GM21381 (cell line): ENCODE data around the gene FLVCR2.

Experiments used
- ATAC-seq: cut with Tn5 transposase; IDR thresholded peaks from one replicate; pipeline ENCODE4 v1.9.1; 2021; ENCODE audit warnings: mild to moderate bottlenecking, moderate library complexity; ENCODE audit not compliant: unreplicated experiment

Gene FLVCR2, protein sequence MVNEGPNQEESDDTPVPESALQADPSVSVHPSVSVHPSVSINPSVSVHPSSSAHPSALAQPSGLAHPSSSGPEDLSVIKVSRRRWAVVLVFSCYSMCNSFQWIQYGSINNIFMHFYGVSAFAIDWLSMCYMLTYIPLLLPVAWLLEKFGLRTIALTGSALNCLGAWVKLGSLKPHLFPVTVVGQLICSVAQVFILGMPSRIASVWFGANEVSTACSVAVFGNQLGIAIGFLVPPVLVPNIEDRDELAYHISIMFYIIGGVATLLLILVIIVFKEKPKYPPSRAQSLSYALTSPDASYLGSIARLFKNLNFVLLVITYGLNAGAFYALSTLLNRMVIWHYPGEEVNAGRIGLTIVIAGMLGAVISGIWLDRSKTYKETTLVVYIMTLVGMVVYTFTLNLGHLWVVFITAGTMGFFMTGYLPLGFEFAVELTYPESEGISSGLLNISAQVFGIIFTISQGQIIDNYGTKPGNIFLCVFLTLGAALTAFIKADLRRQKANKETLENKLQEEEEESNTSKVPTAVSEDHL

DNA sequence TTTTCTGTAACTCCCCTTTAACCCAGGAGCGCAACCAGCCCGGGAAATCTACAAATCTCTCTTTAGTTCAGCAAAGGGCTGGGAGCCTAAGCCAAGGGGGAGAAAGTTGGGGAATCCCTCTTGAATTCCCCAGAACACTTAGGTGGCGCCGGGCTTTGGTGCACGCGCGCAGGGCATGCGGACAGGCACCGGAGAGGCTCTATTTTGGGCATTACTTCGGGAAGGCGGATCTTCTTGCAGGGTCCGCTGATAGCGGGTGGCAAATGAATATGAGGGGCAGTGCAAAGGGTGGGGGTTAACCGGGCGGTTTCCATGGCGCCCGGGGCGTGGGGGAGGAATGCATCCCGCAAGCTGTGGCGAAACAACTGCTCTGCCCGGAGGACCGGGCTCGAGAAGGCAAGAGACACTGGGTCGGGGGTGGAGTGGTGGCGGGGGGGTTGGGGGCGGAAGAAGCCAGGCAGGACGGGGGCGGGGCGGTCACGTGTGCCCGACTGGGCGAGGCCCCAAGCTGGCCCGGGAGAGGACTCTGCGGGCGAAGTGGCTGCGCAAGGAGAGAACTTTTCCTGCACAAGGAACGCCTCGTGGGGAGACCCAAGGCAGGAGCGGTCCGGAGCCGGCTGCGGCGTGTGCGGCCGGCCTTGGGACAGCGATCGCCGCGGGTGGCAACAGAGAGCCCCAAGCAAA, at the start of gene FLVCR2:
Gene FLVCR2, plus strand, starts transcription at position 519 of the 684 bp plus-strand sequence. CDS start 353 bp downstream, outside the sequence.
- peak; percentile 41 for ATAC-seq

DNA sequence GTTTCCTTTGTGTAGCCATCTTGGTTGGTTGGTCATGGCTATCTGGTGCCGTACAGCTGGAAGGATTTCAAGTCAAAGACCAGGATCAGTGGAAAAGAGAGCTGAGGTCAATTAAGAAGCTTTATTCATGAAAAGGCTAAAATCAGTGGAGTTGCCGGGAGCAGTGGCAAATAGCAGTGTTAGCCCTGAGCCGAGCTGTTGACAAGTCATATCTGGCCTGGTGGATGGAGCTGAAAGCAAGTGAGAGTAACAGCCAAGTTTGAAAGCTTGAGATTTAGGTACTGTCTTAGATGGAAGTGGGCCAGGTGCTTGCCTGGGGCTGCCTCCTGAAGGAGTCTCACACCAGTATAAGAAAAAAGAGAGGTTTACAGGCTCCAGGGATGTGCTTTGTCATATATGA, 47.2 kb upstream of the FLVCR2 start:
- no peak for ATAC-seq

DNA sequence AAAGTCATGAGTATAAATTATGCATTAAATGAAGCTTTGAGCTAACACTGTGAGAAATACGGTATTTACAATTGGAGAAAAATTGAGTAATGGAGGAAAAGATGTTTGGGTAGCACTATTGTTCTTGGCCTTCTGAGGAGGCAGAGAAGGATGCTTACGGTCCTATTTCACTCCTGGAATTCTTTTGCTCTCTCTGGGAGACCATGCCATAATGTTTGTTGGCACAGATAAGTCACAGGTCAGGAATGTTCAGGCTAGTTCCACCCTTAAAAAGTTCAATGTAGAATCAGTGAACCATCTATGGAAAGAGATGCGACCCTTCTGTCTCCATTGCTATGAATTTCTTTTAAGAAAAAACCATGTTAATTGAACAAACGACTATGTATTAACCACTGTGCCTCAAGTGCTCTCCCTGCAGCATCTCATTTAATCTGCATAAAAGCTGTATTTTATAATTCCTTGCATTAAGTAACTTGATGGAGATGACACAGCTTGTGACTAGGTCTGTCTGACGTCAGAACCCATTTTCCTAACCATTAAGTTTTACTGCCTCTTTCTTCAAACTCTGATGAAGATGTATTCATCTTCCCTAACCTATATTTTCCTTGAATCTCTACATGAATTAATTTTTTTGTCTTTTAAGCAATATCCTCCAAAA, 46.6 kb upstream of the FLVCR2 start:
- ATAC-seq = no peak

DNA sequence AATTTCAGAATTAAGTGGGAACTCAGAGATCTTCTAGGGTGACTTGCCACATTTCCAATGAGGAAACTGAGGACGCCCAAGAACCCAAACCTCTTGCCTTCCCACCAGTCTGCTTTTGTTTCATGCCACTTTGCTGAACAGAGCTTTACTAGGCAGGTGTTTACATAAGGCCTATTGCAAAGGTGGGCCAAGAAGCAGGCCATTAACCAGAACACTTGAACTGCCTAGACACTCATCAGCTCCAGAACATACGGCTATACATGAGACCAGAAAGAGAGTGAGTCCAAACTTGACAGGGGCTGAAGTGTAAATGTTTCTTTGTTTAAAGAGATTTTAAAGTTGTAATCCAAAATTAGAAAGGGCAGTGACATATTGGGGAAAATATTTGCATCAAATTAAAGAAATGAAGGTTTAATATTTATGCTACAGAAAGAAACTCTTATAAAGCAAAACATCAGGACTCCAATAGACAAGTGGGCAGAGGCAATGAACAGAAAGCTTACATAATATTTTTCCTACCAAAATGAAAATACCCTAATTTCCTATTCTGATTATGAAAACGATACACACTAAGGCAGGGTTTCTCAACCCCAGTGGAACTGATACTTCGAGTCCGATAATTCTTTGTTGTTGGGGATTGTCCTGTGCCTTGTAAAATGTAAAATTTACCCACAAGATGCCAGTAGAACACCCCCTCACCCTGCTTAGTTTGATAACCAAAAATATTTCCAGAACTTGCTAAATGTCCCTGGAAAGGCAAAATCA, 44.4 kb upstream of the FLVCR2 start:
- no peak for ATAC-seq

DNA sequence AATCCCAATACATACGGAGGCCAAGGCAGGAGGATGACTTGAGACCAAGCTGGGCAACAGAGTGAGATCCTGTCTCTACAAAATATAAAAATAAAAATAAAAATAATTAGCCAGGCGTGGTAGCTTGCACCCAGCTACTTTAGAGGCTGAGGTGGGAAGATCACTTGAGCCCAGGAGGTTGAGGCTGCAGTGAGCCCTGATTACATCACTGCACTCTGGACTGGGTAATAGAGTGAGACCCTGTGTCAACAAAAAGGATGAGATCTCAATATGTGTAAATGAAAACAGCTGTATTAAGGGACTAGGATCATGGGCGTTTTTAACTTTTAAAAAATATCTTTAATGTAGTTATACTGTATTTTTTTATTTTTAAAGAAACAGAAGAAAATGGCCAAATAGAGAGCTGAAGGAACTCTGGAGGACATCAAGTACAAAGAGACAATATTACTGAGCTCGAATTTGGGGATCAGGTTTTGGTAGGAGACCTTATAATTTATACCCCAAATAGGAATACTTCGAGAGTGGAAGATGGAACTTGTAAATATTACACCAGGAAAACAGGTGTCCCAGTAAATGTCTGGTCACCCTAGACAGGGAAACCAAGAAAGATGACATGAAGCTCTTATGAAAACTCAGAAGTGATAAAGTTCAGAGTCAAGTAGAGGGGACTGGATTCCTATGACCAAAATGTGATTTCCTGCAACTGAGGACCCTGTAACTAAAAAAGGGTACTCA, 43.1 kb upstream of the FLVCR2 start:
- no peak for ATAC-seq

DNA sequence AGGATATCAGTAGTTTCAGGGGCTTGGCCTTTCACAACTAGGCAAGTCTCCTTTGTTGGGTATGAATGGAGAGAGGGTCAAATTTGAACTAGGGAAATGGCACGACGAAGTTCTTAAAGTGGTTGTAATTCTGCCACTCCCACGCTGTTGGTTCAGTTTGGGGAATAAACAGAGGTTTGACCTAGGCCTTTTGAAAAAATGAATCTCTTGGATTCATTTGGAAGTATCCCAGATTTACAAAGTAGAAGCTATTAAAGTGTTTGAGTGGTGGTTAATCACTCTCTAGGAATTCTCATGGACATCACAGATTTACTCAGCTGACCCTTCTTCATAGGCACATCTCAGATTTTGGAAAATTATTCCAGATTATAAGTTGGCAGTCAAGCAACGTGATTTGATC, 41.3 kb upstream of the FLVCR2 start:
- ATAC-seq = no peak

DNA sequence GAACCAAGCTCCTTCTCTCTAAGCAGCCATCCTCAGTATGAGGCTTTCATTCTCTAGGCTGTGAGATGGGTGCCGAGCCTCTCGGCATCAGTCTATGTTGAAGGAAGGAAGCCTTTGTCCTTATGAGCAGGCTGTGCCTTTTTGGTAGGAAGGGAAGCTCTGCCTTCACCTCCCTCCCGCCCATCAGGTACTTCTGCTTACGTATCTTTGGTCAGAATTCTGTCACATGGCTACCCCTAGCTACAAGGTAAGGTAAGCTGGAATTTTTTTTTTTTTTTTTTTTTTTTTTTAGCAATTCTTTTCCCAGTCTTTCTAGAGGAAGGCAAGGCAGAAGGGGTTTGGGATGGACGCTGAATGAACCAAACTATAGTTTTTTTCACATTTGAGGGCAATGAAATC, 39.3 kb upstream of the FLVCR2 start:
- peak; percentile 4 for ATAC-seq

DNA sequence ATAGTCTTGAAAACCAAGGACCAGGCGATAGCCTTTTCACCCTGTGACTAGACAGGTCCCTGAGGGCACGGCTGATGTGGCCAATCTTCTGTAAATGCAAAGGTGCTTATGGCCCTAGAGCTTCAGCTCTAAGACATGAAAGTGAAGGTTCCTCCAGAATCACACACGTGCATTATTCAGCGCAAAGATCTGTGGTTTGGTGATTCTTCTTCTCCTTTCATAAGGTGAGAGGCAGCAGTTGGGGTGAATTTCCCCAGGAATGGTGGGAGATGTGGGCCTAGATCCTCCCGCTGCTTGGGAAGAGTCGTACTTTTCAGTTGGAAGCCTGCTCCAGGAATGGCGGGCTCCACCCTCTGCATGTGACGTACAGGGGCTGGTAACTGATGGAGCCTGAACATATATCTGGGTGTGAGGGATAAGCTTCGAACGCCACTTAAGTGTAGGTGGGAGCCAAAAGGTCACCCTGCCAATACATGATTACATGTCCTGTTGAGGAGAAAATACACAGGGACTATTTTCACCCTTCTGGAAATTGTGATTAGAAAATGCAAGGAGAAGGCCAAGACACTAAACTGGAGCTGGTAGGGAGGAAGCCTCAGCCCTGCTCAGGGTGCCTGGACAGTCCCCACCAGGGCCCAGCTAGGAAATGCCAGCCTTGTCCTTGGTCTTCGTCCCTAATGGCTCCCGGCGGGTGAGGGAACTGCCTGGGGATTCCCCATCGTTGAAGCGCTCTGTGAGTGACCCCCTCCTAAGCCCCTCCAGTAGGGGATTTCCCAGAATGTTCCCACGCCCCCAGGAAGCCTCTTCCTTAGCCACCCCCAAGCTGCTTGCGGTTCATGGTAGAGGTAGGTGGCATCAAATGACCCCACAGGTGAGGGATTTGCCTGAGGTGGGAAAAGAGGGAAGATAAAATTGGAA, 38.6 kb upstream of the FLVCR2 start:
- peak; percentile 48 for ATAC-seq

DNA sequence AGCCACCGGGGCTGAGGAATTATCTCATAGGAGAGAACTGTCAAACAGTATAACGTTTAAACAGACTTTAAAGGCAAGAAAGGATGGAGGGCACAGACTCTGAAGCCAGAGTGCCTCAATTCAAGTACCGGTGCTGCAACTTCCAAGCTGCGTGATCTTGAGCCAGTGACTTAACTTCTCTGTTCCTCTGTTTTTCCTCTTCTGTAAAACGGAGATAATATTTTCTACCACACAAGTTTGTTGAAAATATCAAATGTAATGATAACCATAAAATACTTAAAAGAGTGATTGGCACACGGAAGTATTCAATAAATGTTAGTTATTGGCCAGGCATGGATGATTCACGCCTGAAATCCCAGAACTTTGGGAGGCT, 38.0 kb upstream of the FLVCR2 start:
- no peak for ATAC-seq

DNA sequence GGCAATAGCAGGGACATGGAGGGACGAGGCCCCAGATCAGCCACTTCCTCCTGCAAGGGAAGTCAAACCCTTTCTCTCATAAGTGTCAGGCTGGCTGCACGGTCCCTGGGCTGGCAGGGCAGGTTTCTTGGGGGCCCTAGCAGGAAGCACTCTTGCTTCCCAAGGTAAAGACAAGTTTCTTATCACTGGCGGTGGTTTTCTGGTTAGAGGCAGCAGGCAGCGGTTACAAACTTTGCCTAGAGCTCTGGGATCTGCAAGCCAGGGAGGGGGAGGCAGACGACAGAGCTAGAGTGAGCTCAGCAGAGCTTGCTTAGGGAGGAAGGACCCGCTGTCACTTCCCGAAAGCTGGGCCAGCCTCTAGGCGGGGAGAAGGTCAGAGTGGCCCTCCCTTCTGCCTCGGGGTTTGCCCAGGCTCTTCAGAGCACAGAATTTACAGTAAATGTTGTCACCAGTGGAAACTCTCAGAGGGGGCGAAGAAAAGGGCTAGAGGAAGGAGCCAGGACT, 35.8 kb upstream of the FLVCR2 start:
- ATAC-seq = peak; percentile 54

DNA sequence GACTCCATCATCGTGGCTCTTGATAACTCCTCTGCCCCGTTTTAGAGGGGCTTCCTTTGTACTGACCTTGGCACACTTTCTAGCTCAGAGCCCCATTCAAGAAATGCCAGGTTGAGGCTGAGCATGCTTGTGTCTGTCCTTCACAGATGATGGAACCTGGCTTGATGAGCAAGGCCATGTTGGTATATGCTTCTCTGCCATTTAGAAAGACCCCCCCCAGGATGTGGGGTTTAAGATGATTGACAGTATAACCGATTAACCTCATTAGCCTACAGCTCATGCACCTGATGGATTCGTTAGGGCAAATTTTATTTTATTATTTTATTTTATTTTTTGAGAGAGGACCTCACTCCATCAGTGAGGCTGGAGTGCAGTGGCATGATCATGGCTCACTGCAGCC, 35.2 kb upstream of the FLVCR2 start:
- ATAC-seq = peak; percentile 4

DNA sequence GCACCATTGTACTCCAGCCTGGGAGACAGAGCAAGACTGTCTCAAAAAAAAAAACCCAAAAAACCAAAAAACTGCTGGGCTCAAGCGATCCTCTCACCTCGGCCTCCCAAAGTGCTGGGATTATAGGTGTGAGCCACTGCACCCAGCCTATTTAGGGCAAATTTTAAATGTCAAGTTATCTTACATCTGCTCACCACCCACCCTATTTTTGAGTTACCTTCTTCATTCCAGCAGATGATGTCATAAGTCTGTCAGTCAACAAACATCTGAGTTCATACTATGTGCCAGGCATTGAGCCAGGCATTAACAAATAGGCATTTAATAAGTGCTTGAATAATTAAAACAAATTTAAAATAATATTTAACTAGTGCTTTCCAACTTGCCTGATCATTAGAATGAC, 34.6 kb upstream of the FLVCR2 start:
- ATAC-seq = no peak

DNA sequence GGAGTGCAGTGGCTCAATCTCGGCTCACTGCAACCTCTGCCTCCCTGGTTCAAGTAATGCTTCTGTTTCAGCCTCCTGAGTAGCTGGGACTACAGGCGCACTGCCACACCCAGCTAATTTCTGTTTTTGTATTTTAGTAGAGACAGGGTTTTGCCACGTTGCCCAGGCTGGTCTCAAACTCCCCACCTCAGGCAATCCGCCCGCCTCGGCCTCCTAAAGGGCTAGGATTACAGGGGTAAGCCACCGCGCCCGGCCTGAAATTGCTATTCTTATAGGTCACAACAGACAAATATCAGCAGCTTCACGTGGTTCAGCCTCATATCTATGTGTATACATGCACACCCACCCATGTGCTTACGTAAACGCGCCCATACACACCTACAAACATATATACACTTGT, 32.5 kb upstream of the FLVCR2 start:
- no peak for ATAC-seq

DNA sequence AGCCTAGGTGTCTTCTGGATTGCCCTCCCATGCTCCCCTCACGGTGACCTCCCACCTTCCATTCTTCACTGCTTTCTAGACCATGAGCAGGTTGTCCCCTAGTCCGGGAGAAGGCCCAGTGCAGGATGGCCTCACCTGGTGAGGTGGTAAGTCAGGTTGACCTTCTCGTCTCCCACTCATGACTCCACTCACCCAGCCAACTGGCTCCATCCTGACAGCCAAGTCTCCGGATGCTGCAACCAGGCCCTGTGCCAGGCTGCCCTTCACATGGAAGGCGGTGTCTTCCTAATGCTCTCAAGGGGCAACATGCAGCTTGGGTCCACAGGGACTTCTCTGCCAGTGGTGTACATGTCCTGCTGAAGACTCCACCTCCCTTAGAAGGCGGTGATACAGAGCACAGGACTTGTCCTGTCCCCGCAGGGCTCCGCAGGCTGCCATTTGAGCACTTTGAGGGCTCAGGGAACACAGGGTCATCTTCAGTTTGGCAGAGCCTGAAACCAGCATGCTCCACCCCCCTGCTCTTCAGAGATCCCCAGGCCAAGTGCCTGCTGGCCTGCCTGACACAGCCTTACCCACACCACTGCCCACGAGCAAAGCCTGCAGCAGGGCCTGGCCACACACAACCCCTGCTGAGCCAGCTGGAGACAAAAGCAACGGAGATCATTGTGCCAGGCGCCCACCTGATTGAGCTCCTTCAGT, 30.7 kb upstream of the FLVCR2 start:
- ATAC-seq = no peak

DNA sequence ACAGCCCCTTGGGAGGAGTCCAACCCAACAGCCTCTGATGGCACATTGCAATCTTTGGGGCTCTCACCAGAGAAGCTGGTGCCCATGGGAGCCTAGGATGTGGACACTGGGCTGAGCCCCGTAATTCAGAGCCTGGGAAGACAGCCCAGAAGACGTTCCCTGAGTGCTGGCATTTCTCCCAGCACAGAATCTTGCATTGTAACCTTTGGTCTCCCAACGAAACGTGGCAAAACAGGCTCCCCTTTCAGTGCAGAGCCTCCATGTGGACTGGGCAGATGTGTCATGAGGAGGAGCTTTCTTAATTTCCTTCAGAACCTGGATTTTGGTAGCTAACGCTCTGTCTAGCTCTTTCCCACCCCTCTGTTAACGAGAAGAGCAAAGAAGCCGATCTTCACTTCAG, 29.9 kb upstream of the FLVCR2 start:
- ATAC-seq = no peak

DNA sequence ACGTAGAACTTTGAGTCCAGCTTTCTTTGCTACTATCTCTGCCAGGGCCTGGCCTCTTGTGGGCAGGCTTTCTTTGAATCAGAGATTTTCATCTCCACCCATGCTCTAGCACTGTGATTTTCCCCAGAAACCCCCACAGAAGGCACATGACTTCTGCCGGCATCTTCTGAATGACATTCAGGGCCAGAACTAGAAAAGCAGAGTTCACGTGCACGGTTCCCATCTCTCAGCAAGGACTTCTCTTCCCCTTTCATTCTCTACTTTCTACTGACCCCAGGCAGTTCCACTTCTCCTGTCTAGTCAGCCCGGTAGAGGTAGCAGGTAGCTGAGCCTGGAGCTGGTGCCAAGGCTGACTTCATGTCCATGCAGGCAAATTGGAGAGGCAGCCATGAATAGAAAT, 29.3 kb upstream of the FLVCR2 start:
- ATAC-seq = peak; percentile 67

DNA sequence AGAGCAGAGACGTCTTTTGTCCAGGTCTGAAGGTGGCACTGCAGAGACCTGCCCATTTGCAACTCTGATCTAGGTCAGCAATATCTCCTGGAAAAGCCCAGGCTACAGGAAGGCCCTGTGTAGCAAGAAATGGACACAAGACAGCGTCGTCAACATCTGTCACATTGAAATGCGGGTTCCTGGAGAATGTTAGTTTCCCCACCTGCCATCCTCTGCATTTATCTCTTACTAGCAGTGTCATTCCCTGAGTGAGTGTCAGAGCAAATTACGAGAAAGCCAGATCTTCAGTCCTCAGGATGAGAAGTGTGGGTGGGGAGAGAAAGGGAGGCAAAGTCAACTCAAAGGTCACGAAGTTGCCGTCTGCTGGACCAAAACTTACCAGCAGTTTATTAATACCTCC, 27.4 kb upstream of the FLVCR2 start:
- ATAC-seq = no peak

DNA sequence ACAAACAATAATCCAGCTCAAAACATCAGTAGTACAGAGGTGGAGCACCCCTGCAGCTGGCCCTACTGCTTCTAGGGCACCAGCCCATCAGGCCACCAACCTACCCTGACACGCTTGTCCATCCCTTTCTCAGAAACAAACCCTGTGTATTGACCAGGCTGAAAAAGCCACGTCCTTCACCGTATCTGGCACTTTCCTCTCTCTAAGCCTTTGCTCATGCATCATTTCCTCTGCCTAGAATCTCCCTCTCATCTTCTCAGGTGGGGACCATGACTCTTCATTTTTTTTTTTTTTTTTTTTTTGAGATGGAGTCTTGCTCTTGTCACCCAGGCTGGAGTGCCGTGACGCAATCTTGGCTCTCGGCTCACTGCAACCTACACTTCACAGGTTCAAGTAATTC, 25.3 kb upstream of the FLVCR2 start:
- ATAC-seq = no peak
